Choroid plexus epithelial cell (primary cell): Measurements from ENCODE around the gene LMO4.

Source experiments
- DNase-seq: peaks from one replicate; pipeline ENCODE4 v3.0.0-alpha.2; 2010; ENCODE audit warnings: low read depth
- H3K4me3 ChIP-seq: 2 replicates; pipeline ENCODE4 v1.5.1; 2011; ENCODE audit warnings: low read depth, mild to moderate bottlenecking, control low read depth, low read length, moderate library complexity
- CTCF ChIP-seq: conservative IDR thresholded peaks from 2 replicates; pipeline ENCODE4 v1.5.1; 2011; ENCODE audit warnings: low read depth, mild to moderate bottlenecking, control low read depth, inconsistent platforms, low read length, moderate library complexity

Gene LMO4

GRCh38 chr1:87392248-87393192 lies 63.8 kb downstream of the LMO4 start:
- TF ChIP-seq CTCF, result no peak
- DNase-seq, result peak; percentile 60
- no peak overlapping the region for H3K4me3 ChIP-seq

- DNase-seq, result no peak
- TF ChIP-seq CTCF, result no peak
- no peak overlapping the region for H3K4me3 ChIP-seq
These were observed 64.9 kb downstream of the LMO4 start for GRCh38 chr1:87393445-87394085.

GRCh38 chr1:87394513-87394912 lies 65.8 kb downstream of the LMO4 start:
- TF ChIP-seq CTCF, result no peak
- H3K4me3 ChIP-seq, result no peak overlapping the region
- DNase-seq, result no peak

GRCh38 chr1:87394982-87395381 lies 66.3 kb downstream of the LMO4 start:
- no peak overlapping the region for H3K4me3 ChIP-seq
- DNase-seq, result no peak
- TF ChIP-seq CTCF, result no peak
